ENCODE results near the gene P2RX6. TPM values are rescaled to one million over a fixed set of nuclear protein-coding genes. Genes with fewer than 3 reads are reported as not detected.
"Not testable (repeated sequence)": the region's sequence is repeated elsewhere in the genome, so short reads cannot be mapped to it uniquely, and the experiment has no call there.

The P2RX6 gene
- total and polyA plus RNA-seq, 2 experiments from 2014 or later, result not detected

- TF ChIP-seq ETS1 (IDR thresholded peaks at IDR 0.05) (no peak), EZH2 (IDR thresholded peaks at IDR 0.05; ENCODE audit: low read depth, unreplicated experiment) (no peak), POLR2AphosphoS5 (IDR thresholded peaks at IDR 0.05; ENCODE audit: low read depth) (no peak)
Observed at GRCh38 chr22:21047730-21048129, 32.8 kb downstream of the P2RX6 start (continued).

- not testable (repeated sequence) for H3K27ac ChIP-seq (ENCODE audit: low read depth); H3K9me3 Mint-ChIP-seq
Observed at GRCh38 chr22:21048448-21048847, 33.5 kb downstream of the P2RX6 start.

GRCh38 chr22:21048965-21049364 is 34.0 kb downstream of the P2RX6 start:
- H2AFZ ChIP-seq; ATAC-seq; H3K4me2 ChIP-seq; H3K9me2 ChIP-seq (ENCODE audit: insufficient read depth); H3K27ac Mint-ChIP-seq; H3K36me3 Mint-ChIP-seq (ENCODE audit: low read depth); H3K36me3 ChIP-seq (ENCODE audit: insufficient read depth); H3K4me3 Mint-ChIP-seq; H3K9me3 Mint-ChIP-seq; DNase-seq (ENCODE audit: low spot score); H4K20me1 ChIP-seq (replicated peaks; ENCODE audit: insufficient read depth); H3K27ac ChIP-seq (ENCODE audit: low read depth); H3K27me3 ChIP-seq (ENCODE audit: insufficient read depth); H3K79me2 ChIP-seq (replicated peaks; ENCODE audit: insufficient read depth); H3K4me3 ChIP-seq; H3F3A ChIP-seq (replicated peaks; ENCODE audit: low read depth): not testable (repeated sequence)
- Mint-ChIP-seq H3K27me3 (ENCODE audit: insufficient read depth, low read depth, poor library complexity) (peaks cover 23% of the 10 kb centered on the region), H3K4me1 (peaks cover 32% of the 10 kb centered on the region)
- H3K4me1 ChIP-seq (ENCODE audit: insufficient read depth), result peaks cover 10% of the 10 kb centered on the region

More at GRCh38 chr22:21048448-21048847, 33.5 kb downstream of the P2RX6 start:
- not testable (repeated sequence) for H3K36me3 ChIP-seq (ENCODE audit: insufficient read depth); H3K79me2 ChIP-seq (replicated peaks; ENCODE audit: insufficient read depth); H4K20me1 ChIP-seq (replicated peaks; ENCODE audit: insufficient read depth); H3K4me3 Mint-ChIP-seq; H3F3A ChIP-seq (replicated peaks; ENCODE audit: low read depth); H2AFZ ChIP-seq; H3K4me3 ChIP-seq; H3K27ac Mint-ChIP-seq; DNase-seq (ENCODE audit: low spot score); H3K36me3 Mint-ChIP-seq (ENCODE audit: low read depth); H3K4me2 ChIP-seq; ATAC-seq; H3K9me2 ChIP-seq (ENCODE audit: insufficient read depth); H3K27me3 ChIP-seq (ENCODE audit: insufficient read depth)
- H3K4me1 Mint-ChIP-seq, result peaks cover 33% of the 10 kb centered on the region
- H3K27me3 Mint-ChIP-seq (ENCODE audit: insufficient read depth, low read depth, poor library complexity), result peaks cover 27% of the 10 kb centered on the region
- H3K4me1 ChIP-seq (ENCODE audit: insufficient read depth), result peaks cover 10% of the 10 kb centered on the region

GRCh38 chr22:21051145-21051830 is 36.3 kb downstream of the P2RX6 start:
- Mint-ChIP-seq H3K27me3 (ENCODE audit: insufficient read depth, low read depth, poor library complexity) (peaks cover 28% of the 10 kb centered on the region), H3K4me1 (peaks cover 27% of the 10 kb centered on the region), H3K36me3 (ENCODE audit: low read depth) (no peaks in the 10 kb centered on the region; the same call in 2 of the 3 replicates), H3K27ac (peak overlapping the region; percentile 17; the same call in 1 of the 2 replicates), H3K9me3 (no peaks in the 10 kb centered on the region), H3K4me3 (no peak overlapping the region)
- H3K9me2 ChIP-seq (ENCODE audit: insufficient read depth), result no peaks in the 10 kb centered on the region
- no peaks in the 10 kb centered on the region for H3K27me3 ChIP-seq (ENCODE audit: insufficient read depth)
- H2AFZ ChIP-seq, result 0 out of 2 replicates have a peak overlapping the region, but pooled peaks have one; percentile 66
- no peak overlapping the region for H3K27ac ChIP-seq (ENCODE audit: low read depth)
- no peak overlapping the region for H3K4me3 ChIP-seq
- peaks cover 18% of the 10 kb centered on the region for H3K4me1 ChIP-seq (ENCODE audit: insufficient read depth)
- H3K4me2 ChIP-seq, result peak overlapping the region; percentile 17
- H3F3A ChIP-seq (replicated peaks; ENCODE audit: low read depth), result no peaks in the 10 kb centered on the region
- no peaks in the 10 kb centered on the region for H3K36me3 ChIP-seq (ENCODE audit: insufficient read depth)
- no peaks in the 10 kb centered on the region for H3K79me2 ChIP-seq (replicated peaks; ENCODE audit: insufficient read depth)
- DNase-seq (ENCODE audit: low spot score), result no peak
- H4K20me1 ChIP-seq (replicated peaks; ENCODE audit: insufficient read depth), result no peaks in the 10 kb centered on the region
- ATAC-seq, result no peak; the same call in 2 of the 3 replicates
- no peak for TF ChIP-seq EZH2 (IDR thresholded peaks at IDR 0.05; ENCODE audit: low read depth, unreplicated experiment)
- TF ChIP-seq CREB1 (CRISPR knock-in tag; IDR thresholded peaks at IDR 0.05; ENCODE audit: low read depth), result no peak
- no peak for TF ChIP-seq EZH2phosphoT487 (IDR thresholded peaks at IDR 0.05; ENCODE audit: unreplicated experiment)
- TF ChIP-seq ZNF331 (CRISPR knock-in tag; IDR thresholded peaks at IDR 0.05; ENCODE audit: low read depth), result no peak
- no peak for TF ChIP-seq CTCF (conservative IDR thresholded peaks at IDR 0.05; ENCODE audit: low read depth in 2 of 2)
- TF ChIP-seq NANOG (IDR thresholded peaks at IDR 0.05; ENCODE audit: borderline replicate concordance), result no peak
- TF ChIP-seq REST (IDR thresholded peaks at IDR 0.05; ENCODE audit: unreplicated experiment), result no peak
- no peak for TF ChIP-seq ETS1 (IDR thresholded peaks at IDR 0.05)
- no peak for TF ChIP-seq POLR2AphosphoS5 (IDR thresholded peaks at IDR 0.05; ENCODE audit: low read depth)
